GM21576 (cell line): ENCODE measurements around the gene PHACTR1.

Source experiments
- ATAC-seq: cut with Tn5 transposase; IDR thresholded peaks from one replicate; pipeline ENCODE4 v1.9.1; 2021; ENCODE audit warnings: mild to moderate bottlenecking, moderate library complexity; ENCODE audit not compliant: unreplicated experiment

PHACTR1 gene

DNA sequence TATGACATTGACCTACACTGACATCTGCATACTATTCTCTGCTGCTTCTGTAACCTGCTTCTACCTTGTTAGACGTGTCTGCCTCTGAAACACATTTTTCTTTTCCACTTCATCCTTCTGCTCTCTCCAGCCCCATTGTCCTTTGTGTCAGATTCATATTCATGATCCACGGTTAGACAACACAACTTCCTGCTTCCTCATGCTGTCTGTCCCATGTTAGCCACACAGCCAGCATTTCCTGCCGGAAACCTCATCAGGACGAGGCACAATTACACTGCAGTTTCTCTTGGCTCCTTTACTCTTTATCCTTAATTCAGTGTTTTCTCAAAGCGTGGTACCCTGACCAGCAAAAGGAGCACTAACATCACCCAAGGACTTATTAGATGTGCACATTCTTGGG, 461.5 kb downstream of the PHACTR1 start:
- no peak for ATAC-seq

DNA sequence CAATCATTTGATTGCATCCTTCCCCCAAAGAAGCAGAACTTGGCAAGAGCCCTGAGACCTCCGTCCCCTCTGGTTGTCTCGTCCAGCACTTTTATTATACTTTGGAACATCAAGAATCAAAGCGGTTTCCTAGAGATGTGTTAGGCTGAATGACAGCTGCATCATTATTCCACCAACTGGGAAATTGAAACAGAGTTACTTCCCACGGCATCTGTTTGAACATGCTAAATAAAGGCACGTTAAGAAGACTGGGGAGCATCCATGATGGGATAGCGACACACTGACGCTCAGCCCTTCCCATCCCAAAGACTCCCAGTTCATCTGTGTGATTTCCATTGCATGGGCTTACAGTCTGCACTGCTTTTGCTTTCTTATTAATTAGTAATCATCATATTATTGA, 464.0 kb downstream of the PHACTR1 start:
- no peak for ATAC-seq

DNA sequence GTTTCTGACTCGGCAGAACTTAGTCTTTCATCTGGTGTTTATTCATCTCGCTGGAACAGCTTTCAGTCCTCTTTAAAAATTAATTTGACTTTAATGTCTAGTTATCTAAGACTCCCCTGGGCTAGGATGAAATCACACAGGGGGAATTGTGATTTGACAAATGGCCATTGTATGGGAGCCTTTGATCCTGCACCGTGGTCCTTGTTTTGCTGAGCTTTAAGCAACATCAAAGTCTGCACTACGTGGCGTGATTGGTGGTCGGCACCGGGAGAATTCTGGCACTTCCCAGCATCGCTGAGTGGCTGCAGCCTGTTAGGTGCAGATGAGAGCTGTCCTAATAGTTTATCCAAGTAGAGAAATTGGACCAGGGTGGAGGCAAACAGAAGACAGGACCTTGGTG, 464.8 kb downstream of the PHACTR1 start:
- no peak for ATAC-seq

DNA sequence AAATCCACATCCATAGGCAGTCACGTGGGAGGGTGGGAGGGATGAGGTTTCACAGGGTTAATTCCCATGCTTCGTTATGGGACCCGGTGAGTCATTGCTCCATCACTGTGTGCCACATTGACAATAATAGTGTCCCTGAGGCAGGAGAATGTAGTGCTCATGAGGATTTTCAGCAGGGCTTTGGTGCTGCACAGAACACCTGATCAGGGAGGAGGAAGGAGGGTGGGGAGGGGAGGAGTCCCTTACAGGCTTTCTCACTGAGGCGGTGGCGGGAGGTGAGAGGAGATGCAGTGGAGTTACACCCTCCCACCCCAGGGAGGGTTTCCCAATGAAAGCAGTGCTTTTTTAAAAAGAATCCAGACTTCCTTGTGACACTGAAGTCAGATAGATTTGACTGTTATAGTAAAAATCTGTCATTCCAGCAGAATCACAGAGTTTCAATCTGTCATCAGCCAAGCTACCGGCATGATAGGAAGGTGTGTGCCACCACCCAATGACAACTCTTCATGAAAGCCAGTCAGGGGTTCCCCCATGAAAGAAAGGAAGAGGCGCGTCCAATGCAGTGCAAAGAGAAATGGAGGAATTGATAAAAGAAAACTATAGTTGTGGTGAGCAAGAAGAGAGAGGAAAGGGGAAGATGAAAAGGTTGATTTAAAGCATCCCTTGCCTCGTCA, 467.0 kb downstream of the PHACTR1 start:
- ATAC-seq: no peak

DNA sequence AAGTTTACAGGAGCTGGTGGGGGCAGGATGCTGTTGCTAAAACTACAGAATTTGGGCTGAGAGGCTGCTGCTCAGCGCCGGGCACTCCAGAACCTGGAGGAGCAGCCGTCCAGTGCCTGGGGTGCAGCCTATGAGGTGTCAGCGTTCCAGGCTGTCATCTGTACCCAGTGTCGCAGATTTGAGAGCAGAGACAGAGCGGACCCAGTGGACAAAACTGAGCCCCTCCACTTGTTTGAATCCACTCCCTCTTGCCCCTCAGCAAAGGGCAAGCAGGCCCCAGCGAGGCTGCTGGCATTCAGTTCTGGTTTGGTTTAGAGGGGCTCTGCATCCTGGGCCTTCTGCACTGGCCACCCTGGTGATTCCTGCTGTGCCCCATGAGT, 467.5 kb downstream of the PHACTR1 start:
- no peak for ATAC-seq

DNA sequence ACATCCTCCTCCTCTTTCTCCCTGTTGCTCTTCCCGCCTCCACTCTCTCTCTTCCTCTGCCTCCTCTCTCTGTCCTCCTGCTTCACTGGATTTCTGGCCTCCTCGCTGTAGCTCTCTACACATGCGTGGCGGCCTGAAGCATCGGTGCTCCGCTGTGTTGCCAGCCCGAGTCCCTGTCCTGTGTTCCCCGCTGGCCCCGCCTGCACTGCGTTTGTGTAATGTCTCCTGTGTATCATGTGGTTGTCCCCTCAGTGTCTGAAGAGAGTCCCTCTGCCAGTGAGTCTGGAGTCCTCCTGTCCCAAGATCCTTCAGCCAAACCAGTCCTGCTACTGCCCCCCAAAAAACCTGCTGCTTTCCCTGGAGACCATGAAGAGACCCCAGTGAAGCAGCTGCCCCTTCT, 468.0 kb downstream of the PHACTR1 start:
- ATAC-seq: no peak

DNA sequence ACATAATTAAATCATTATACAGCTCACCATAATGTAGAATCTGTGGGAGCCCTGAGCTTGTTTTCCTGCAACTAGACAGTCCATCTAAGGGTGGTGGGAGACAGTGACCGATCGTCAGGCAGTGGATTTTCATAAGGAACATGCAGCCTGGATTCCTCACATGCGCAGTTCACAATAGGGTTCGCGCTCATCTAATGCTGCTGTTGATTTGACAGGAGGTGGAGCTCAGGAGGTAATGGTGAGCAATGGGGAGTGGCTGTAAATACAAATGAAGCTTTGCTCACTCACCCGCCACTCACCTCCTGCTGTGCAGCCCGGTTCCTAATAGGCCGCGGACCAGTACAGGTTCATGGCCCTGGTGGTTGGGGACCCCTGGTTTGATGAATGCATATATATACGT, 470.3 kb downstream of the PHACTR1 start:
- no peak for ATAC-seq

DNA sequence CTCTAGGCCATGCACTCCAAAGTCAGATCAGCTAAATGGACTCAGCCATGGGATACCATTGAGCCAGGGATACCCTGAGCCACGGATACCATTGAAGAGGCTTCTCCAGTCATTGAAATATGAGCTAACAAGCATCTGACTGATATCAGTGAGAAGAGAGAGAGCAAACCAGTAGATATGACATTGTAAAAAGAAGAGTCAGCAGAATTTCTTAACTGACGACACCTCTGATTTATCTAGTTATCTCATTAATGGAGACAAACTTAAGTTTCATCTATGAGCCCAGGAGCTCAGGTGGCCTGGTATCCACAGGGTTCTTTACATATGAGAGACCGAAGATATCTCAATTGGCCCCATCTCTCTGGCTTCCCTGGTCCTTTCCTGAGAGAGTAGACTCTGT, 471.1 kb downstream of the PHACTR1 start:
- no peak for ATAC-seq

DNA sequence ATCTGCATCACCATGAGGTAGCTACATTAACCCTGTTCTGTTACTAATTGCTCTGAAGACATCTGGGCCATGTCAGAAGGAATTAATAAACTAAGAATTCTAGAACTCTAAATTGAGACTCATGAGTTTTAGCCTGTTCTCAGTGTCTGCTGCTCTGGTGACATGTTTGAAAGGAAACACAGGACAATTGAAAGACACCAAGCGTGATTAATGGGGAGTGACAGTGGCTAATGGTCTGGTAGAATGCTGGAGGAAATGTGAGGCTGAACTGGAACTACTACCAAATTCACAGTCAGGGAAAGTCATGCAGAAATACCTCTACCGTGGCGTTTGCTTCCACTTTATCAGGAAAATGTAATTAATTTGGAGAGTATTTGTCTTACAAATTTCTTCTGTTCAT, 471.7 kb downstream of the PHACTR1 start:
- no peak for ATAC-seq

DNA sequence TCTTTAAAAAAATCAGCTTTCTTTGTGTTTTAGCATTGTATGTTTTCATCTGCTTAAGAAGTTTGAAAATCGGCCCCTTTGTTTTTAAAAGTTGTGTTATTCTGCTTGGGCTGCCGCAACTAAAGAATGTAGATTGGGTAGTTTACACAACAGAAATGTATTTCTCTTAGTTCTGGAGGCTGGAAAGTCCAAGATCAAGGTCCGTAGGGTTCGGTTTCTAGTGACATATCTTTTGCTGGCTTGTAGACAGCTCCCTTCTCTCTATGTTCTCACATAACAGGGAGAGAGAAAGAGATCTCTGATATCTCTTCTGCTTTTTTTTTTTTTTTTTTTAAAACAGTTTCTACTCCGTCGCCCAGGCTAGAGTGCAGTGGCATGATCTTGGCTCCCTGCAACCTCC, 473.1 kb downstream of the PHACTR1 start:
- no peak for ATAC-seq

DNA sequence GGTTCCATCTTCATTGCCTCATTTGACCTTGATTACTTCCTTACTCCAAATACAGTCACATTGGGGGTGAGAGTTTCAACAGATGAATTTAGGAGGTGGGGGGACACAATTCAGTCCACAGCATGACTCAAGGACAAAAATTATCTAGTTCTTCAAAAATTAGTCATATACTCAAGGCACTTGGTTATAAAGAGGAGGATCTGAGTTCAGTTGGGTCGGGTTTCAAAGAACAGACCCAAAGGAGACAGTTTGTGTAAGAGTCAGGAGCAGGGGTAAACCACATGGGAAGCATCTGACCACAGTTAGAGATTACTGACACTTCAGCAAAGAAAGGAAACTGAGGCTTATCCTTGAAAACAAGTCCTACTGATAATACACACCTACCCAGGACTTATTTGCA, 473.8 kb downstream of the PHACTR1 start:
- ATAC-seq: no peak

DNA sequence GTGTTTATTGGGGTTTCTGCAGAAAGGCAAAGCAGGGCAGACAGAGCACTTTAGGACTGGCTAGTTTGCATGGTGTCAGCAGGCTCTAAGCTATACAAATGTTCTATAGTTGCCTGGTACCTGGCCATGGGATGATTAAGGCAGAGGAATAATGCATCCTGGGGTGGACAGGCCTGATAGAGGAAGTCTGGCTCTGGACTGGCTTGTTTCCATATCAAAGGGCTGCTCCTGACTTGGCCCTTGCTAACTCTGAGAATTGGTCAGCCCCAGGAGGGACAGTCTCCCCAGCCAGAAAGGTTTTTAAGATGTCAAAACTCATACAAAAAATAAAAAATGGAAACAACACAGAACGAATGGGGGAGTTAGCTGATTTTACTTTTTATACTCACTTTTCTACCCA, 474.9 kb downstream of the PHACTR1 start:
- no peak for ATAC-seq

DNA sequence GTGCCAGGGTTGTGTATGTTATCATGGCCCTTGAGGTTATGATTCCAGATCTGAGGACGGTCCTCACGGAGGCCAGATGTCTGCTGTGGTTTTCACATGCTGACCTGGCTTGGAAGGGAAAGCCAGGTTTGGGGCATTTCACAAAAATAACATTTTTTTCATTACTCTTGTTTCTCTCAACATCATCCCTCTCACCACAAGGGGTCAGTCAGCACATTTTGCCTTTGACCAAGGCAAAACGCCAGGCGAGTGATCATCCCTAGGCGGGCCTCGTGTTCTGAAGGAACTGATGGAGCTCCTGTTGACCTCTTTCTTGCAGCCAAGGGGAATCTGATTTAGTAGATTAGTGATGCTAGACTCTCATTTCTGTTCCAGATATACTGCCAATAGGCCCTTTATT, 478.3 kb downstream of the PHACTR1 start:
- no peak for ATAC-seq

DNA sequence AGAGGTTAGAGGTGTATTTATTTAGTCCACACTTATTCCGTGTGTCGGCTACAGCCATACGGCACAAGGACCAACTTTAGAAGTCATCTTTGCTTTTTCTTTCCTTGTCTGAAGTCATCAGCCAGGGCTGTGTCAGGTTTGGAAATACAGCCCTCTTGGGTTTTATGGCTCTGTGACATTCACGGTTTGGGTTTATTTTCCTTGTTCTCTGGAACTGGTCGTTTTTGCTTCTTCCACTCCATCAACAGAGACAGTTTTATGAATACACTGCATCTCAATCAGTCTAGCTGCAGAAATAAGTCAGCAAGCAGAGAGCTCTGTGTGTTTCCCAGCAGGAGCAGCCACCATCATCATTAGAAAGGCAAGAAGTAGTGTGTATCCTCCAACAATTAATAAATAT, 479.2 kb downstream of the PHACTR1 start:
- ATAC-seq: no peak

DNA sequence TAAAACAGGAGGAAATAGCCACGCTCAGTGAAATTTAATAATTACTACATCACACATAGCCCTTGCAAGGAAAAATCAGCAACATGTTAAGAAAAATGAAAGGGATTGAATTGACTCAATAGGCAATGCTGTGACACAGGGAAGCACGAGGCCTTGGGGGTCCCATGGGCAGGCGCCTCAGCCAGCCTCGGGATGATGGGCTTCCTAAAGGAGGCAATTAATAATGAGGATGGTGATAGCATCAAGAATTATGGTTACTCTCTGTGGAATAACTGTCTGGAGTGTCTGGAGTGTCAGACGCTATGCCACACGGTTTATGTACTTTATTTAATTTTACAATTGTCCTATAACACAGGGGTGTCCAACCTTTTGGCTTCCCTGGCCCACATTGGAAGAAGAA, 481.6 kb downstream of the PHACTR1 start:
- no peak for ATAC-seq

DNA sequence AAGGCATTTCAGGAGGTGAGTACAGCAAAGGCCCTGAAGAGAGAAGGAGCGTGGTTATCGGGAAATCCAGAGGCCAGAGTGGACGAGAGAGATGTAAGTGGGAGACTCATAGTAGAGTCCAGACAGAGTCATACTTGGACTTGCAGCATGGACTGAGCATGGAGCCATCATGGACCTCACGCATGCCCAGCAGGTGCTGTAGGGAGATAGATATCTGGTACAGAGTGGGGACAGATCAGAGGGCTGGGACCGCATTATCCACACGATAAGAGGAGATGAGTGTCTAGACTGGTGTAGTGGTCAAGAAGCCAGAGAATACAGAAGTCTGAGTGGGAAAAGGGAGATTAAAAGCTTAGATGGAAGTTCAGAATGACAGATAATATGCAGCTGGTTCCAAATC, 484.8 kb downstream of the PHACTR1 start:
- ATAC-seq: no peak

DNA sequence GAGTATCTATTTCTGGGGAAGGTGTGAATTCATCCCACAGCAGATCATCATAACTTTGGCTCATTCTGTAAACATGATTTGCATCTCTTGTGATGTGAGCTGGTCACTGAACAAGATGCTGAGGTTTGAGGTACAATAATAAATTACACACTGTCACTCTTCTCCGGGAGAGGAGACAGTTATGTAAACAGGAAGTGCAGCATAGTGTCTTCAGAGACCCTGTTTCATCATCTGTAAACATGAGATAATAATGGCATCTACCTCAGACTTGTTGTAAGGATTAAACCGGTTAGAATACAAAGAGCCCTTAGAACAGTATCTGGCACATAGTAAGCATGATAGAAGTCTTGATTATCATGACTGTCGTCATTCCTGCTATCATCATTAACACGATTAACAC, 486.6 kb downstream of the PHACTR1 start:
- no peak for ATAC-seq

DNA sequence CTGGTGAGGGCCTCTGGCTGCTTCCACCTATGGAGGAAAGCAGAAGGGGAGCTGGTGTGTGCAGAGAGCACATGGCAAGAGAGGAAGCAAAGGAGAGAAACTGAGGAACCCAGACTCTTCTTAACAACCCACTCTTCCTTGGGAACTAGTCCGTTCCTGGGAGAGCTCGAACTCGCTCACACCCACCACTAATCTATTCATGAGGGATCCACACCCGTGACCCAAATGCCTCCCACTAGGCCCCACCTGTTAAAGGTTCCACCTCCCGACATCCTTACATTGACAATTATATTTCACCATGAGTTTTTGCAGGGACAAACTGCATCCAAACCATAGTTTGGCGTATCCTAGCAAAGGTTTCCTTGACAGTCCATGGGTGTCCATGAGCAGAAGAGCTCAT, 488.5 kb downstream of the PHACTR1 start:
- ATAC-seq: no peak

DNA sequence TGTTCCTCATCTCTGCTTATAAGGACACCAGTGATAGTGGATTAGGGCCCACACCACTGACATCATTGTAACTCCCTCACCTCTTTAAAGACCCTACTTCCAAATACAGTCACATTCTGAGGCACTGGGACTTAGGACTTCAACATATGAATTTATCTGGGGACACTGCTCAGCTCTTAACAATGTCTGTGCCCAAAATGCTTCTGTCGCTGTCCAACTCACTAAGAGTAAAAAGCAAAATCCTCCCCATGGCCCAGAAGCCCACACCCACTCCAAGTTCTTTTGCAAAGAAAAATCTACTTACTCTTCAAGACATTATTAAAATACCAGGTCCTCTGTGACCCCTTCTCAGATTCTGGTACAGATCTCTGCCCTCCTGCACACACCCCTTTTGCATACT, 495.5 kb downstream of the PHACTR1 start:
- ATAC-seq: no peak

DNA sequence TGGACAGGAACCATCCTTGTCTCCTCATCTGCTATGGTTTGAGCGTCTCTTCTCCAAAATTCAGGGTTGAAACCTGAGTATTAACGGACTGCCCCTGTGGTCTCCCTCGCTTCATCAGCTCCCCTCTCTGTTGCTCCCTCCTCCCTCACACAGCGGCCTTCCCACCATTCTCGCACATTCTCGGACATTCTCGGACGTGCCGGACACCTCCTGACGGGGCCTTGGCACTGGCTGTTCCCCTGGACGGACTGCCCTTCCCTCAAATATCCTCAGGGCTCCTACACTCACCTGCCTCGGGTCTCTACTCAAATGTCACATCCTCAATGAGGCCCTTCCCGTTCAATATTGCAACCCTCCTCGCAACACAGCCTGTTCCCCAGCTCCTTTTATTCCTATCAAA, 496.0 kb downstream of the PHACTR1 start:
- no peak for ATAC-seq

DNA sequence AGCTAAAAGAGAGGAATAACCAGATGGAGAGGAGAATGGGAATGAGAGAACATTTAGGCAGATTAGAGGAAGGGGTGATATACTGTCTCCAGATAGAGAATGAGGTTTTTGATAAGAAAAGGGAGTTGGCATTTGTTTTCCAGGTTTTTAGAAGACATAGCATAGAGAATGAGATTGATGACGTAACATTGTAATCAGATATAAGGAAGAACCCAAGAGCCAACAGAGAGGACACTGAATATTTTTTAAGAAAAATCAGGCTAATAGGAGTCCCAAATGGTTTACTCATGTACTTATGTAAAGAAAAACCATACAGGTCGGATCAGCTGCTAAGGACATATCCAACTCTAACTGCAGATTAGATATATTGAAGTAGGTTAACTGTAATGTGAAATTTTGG, 498.8 kb downstream of the PHACTR1 start:
- ATAC-seq: no peak

DNA sequence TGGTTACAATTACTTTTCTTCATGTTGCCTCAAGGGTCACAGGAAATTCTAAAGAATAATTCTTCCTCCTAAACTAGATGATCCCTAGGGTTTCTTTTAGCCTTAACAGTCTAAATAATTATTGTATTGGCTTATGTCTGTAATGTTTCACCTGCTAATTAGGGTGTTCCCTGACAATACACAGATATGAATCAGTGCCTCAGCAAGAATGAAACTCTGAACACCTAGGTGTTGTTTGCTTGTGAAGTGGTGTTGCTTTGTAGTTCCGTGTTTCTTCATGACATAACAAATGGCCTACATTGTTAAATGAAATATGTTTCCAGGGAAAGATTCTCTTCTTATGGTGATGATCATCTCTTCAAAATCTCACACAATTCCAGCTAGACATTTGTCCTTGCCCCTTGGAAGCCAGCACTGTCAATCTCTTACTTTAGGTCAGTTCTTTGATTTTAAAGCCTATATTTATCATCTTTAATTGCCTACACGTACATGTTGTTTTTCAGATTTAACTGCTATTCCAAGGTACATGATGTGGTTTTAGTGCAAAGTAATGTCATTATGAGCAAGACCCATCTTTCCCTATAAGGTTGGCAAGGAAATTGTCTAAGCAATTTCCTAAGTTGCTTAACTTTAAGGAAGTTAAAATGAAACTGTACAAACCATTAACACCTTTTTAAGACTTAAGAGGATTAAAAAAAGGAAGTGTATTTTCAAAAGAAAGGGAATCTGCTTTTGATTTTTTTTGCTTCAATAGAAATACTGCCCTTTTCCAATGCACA, 499.9 kb downstream of the PHACTR1 start:
- ATAC-seq: no peak
